ENCODE measurements around the gene KIF24.
"Not testable (repeated sequence)": the region's sequence is repeated elsewhere in the genome, so short reads cannot be mapped to it uniquely, and the experiment has no call there.

The KIF24 gene

DNA sequence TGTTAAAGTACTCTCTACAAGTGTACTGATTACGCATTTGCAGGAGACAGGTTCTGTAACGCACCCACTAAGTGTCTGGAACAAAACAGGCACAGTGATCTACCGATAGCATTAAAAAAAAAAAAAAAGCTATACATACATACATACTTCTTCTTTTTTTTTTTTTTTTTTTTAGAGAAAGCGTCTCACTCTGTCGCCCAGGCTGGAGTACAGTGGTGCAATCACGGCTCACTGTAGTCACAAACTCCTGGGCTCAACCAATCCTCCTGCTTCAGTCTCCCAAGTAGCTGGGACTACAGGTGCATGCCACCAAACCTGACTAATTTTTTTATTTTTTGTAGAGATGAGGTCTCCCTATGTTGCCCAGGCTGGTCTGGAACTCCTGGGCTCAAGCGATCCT lies 7.6 kb downstream of the KIF24 start:
- no peak for DNase-seq

DNA sequence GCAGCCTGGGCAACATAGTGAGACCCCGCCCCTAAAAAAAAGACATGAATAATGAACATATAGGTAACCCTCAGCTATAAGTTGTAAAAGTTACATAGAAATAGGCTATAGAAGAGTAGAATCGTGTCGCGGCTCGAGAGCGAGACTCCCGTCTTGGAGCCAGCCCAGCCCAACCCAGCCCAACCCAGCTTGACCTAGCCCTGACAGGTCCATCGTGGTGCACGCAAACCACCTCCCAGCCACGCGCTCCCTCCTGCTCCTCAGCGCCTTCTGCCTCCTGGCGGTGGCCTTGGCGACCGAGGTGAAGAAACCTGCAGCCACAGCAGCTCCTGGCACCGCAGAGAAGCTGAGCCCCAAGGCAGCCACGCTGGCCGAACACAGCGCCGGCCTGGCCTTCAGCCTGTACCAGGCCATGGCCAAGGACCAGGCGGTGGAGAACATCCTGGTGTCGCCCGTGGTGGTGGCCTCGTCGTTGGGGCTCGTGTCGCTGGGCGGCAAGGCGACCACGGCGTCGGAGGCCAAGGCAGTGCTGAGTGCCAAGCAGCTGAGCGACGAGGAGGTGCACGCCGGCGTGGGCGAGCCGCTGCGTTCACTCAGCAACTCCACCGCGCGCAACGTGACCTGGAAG lies 10.8 kb downstream of the KIF24 start:
- no peak for DNase-seq

DNA sequence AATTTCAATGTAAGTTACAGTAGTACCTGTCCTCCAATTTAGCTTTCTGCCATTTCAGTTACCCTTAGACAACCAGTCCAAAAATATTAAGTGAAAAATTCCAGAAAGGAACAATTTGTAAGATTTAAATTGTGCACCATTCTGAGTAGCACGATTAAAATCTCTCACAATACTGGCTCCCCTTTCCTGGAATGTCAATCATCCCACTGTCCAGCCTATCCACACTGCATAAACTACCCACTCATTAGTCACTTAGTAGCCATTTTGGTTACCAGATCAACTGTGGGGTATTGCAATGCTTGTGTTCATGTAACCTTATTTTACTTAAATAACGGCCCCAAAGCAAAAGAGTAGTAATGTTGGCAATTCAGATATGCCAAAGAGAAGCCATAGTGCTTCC lies 11.6 kb downstream of the KIF24 start:
- no peak for DNase-seq

DNA sequence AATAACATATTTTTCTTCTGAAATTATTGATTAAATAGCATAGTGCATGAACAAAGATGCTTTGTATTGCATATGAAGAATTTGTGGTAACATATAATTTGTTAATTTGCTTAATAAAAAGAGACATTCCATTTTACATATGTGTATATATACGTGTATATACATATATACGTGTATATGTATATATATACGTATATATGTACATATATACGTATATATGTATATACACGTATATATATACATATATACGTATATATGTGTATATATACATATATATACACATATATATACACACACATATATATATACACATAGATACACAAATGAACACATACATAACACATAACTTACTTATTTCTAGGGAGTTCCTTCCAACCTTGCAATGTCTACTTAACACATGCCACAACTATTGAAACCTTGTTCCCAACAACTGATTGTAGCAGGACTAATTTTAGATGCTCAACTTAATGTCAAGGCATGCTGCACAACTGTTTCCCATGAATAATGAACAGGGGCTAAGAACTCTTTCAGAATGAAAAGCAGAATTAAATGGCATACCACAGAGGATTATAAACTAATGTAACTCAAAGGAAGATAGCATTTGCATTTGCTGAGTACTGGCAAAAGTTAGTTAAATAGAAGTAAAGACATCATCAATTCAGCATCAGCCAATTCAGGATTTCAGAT lies 17.4 kb downstream of the KIF24 start:
- no peak for DNase-seq

DNA sequence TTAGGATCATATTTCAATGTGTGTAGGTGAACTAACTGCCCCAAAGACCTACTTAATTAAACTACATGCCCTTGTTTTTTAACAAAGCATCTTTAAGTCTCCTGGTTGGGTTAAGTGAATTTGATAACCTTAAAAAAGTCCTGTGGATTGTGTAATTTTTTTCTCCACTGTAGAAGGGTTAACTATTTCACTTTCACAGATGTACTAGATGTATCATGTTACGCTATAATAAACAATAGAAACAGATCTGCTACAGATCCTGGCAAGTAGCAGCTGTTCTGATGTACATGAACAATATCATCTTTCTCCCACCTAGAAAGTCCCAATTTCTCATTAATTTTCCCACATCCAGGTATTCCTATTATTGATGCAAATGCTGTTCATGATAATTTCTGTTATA lies 18.9 kb downstream of the KIF24 start:
- DNase-seq, result no peak

DNA sequence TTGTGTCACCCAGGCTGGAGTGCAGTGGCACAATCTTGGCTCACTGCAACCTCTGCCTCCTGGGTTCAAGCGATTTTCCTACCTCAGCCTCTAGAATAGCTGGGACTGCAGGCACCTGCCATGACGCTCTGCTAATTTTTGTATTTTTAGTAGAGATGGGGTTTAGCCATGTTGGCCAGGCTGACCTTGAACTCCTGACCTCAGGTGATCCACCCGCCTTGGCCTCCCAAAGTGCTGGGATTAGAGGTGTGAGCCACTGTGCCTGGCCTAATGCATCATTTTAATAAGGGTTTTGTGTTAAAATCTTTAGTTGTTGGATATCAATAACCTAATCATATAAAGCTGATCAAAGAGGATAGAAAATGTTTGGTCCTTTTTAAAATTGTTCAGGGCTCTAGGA lies 20.8 kb downstream of the KIF24 start:
- DNase-seq, result not testable (repeated sequence)

DNA sequence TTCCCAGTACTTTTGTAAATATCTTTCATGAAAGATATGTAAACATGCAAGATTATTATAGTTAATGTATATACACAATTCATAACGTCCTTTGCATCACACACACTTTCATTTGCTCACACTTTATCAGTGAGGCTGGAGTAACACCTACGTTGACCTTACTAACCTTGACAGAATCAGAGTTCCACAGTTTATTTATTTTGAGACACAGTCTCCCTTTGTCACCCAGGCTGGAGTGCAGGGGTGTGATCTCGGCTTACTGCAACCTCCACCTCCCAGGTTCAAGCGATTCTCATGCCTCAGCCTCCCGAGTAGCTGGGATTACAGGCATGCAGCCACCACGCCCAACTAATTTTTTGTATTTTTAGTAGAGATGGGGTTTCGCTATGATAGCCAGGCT lies 28.0 kb downstream of the KIF24 start:
- DNase-seq, result not testable (repeated sequence)

DNA sequence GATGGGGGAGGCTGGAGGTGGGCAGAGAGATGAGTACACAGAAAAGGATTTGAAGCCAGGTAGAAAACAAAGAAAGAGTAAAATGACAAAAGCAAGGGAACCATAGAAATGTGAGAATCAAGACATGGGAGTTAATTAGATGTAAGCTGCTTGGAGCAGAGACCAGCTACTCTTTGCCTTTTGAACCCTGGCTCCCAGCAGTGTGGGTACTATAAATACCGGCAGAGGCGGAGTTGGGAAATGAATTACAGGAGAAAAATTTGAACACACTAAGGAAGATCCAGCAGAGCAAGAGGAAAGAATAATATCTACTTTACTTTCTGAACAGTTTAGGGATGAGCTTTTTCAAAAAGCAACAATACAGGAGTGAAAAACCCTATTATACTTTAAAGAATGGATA lies 36.5 kb downstream of the KIF24 start:
- no peak for DNase-seq

DNA sequence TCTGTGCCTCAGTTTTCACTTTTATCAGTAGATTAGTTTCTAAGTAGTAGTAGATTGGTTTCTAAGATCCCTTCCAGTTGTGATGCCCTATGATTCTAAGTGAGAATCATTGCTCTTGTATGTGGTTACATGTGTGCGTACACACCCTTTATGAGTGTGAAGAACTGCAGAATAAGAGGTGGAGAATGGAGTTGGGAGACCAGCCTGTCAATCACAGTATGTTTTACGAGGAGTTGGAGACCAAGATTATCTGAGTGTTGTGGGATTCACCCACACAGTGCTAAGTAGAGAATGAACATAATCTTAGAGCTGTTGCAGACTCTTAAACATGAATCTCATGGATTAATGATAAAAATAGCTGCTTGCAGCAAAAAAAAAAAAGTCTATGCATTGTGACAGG lies 37.6 kb downstream of the KIF24 start:
- no peak for DNase-seq

DNA sequence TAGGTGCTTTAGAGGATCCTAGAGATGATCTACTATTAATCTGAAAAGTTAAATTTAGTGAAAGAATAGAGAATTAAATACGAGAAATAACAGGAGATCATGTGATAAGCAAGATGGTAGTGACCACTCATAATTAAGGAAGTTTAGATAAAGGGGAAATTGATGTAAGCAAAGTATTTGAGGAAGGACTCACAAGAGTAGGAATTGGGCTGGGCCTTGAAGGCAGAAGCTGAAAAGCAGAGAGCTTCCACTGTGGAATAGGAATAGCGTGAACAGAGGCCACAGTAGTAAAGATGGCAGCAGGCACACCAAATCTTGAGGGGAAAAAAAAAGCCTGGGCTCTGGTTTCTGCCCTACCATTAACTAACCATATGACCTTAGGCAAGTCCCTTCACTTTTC lies 38.0 kb downstream of the KIF24 start:
- no peak for DNase-seq

DNA sequence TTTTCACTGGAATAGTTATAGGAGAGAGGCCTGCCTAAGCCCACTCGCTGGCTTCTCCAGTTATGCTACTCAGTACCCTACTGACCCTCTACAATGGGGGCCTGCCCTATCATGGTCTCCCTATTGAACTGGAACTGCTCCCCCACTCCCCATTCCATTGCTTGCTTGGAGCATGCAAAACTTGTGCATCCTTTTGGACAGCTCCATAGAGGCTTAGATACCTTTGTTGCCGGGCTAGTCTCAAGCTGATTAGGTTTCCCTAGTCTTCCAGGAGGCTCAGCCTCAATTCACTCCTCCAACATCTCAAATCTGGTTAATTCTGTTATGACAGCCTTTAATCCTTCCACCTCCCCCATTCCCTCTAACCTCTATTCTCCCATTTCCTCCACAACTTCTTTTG lies 39.9 kb downstream of the KIF24 start:
- DNase-seq, result no peak

DNA sequence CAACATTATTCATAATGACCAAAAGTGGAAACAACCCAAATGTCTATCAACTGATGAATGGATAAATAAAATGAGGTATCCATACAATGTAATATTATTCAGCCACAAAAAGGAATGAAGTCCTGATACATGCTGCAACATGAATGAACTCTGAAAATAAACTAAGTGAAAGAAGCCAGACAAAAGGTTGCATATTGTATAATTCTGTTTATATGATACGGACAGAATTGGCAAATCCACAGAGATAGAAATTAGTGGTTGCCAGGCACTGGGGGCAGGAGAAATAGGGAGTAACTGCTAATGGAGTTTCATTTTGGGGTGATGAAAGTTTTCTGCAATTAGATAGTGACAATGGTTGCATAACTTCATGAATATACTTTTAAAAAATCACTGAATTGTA lies 47.0 kb downstream of the KIF24 start:
- DNase-seq, result no peak

DNA sequence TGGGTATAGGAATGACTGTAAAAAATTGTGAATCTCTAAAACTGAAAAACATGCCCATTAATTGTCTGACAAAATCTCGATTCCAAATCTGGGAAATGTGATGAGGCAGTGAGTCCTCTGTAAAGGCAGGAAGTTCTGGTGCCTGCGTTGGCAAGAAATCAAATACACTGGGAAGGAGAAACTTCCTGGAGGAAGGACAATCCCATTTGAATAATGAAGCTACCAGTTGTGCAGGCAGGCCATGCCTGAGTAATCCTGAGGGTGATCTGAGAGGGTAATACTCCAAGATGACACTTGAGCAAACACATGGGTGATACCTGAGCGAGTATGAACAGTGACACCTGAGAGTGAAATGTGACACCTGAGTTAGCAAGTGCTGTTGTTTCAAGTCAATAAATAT lies 49.7 kb downstream of the KIF24 start:
- DNase-seq, result no peak

All from cerebellar nuclear complex (tissue), 1 donor.